ENCODE measurements around the gene ATAD1. TPM values are rescaled to one million over a fixed set of nuclear protein-coding genes. Genes with fewer than 3 reads are reported as not detected.
A peak's percentile ranks its signal among the peaks of the same experiment; 100 is the strongest.

ATAD1 gene
- total and polyA plus RNA-seq, 10 of the 15 experiments (the other 5 are each of a cell fraction or from before 2014, with no cell fraction given), result 24.7 to 59.3 (median 41.1) TPM

GRCh38 chr10:87867453-87867852, 49.4 kb upstream of the ATAD1 start:
- TF ChIP-seq NFIC (IDR thresholded peaks at IDR 0.05; ENCODE audit: low read depth, low read length) (no peak), ZBTB40 (IDR thresholded peaks at IDR 0.05; ENCODE audit: borderline replicate concordance) (no peak), POU2F2 (IDR thresholded peaks at IDR 0.05; ENCODE audit: borderline replicate concordance, low read depth, low read length) (no peak), IRF5 (IDR thresholded peaks at IDR 0.05; ENCODE audit: borderline replicate concordance) (no peak), ZNF384 (IDR thresholded peaks at IDR 0.05; ENCODE audit: borderline replicate concordance, low read depth, low read length) (no peak), KLF5 (IDR thresholded peaks at IDR 0.05; ENCODE audit: partially characterized antibody) (no peak), ZBTB4 (CRISPR knock-in tag; IDR thresholded peaks at IDR 0.05) (no peak), PAX5 (IDR thresholded peaks at IDR 0.05; ENCODE audit: borderline replicate concordance, low read depth, low read length) (no peak), RBBP5 (conservative IDR thresholded peaks at IDR 0.05) (no peak)
- no peak for ATAC-seq
- H3K9ac ChIP-seq (ENCODE audit: control insufficient read depth, insufficient read depth, low read length), result peak overlapping the region; percentile 90
- CTCF ChIA-PET, result interaction anchor here (1.1 kb wide), 1 partner anchor 241 kb away, joined by 6 read pairs; no protein-coding TSS in a partner anchor
- DNase-seq (ENCODE audit: low read depth, low spot score), result no peak
- peak overlapping the region; percentile 94 for H3K4me3 ChIP-seq
- POLR2A ChIA-PET, result interaction anchor here (0.8 kb wide), 1 partner anchor 522 kb away, joined by 3 read pairs; no protein-coding TSS in a partner anchor
- intact Hi-C loops (cut with micrococcal nuclease; ENCODE audit: unreplicated experiment), result no loop called here
- FAIRE-seq, result no peak
- SMC1A ChIA-PET (ENCODE audit: uncharacterized antibody, unreplicated experiment), result interaction anchor here (1.4 kb wide), 1 partner anchor 88 kb away, joined by 4 read pairs; no protein-coding TSS in a partner anchor
- RAD21 ChIA-PET (ENCODE audit: unreplicated experiment), result interaction anchor here (1.0 to 1.2 kb wide), 2 partner anchors 8 to 61 kb away, joined by 4 to 5 read pairs; no protein-coding TSS in a partner anchor
- BruUV-seq (replicated peaks), result no TSS peak
- H3K4me2 ChIP-seq (ENCODE audit: control insufficient read depth, insufficient read depth), result peak overlapping the region; percentile 84
- H3K27ac ChIP-seq (ENCODE audit: control insufficient read depth, insufficient read depth), result peak overlapping the region; percentile 90
- H2AFZ ChIP-seq (ENCODE audit: control insufficient read depth, low read depth, low read length), result no peak overlapping the region
- in situ Hi-C loops (cut with MboI), result loop anchor here (10.0 kb wide), 1 partner anchor 197 kb away; no protein-coding TSS in a partner anchor
- H4K20me1 ChIP-seq (ENCODE audit: control insufficient read depth, insufficient read depth), result no peaks in the 10 kb centered on the region
- no peaks in the 10 kb centered on the region for H3K9me3 ChIP-seq (replicated peaks; ENCODE audit: control insufficient read depth, insufficient read depth, low read length)
- no peaks in the 10 kb centered on the region for H3K4me1 ChIP-seq (ENCODE audit: control insufficient read depth, insufficient read depth, low read length)
- peaks cover 98% of the 10 kb centered on the region for H3K79me2 ChIP-seq (ENCODE audit: control insufficient read depth, insufficient read depth, low read length)
- H3K27me3 ChIP-seq (replicated peaks in 1 of 2; ENCODE audit: control insufficient read depth in 2 of 2, insufficient read depth in 2 of 2, low read length in 1 of 2), result no peaks in the 10 kb centered on the region
- H3K36me3 ChIP-seq (ENCODE audit: control insufficient read depth in 2 of 2, insufficient read depth in 2 of 2, low read length in 1 of 2), result peaks cover 0 to 9% of the 10 kb centered on the region in 2 experiments; a peak in 1 of 4 replicates

All from GM12878 (cell line).